ENCODE results near the gene CNIH2.
"Not testable (repeated sequence)": the region's sequence is repeated elsewhere in the genome, so short reads cannot be mapped to it uniquely, and the experiment has no call there.

CNIH2 gene

GRCh38 chr11:66315498-66315885 is 37.5 kb downstream of the CNIH2 start:
- DNase-seq (ENCODE audit: low spot score), result no peak

GRCh38 chr11:66315921-66316811 is 38.2 kb downstream of the CNIH2 start:
- DNase-seq (ENCODE audit: low spot score), result no peak

DNA sequence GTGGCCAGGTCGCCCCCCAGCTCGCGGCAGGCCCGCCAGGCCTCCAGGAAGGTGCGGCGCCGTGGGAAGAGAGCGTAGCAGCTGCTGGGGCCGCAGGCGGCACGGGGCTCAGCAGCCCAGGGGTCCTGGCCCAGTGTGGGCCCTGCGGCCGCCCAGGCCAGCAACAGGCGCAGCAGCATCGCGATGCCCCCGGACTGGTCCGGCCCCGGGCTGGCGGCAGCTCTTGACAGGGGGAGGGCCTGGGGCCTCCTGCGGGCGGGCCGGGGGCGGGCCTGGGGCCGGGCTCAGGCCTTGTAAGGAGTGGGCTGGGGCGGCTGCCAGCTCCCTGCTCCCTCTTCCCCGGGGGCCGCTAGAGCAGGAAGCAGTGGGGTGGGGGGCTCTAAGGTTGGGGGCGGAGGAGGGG is 38.9 kb downstream of the CNIH2 start, which contains the start of gene CD248:
CD248 (minus strand) TSS at position 196 of the 403 bp plus-strand sequence; CDS start at position 179, 17 bp downstream.
- no peak for DNase-seq (ENCODE audit: low spot score)

GRCh38 chr11:66317322-66317722 is 39.3 kb downstream of the CNIH2 start:
- DNase-seq (ENCODE audit: low spot score), result no peak

GRCh38 chr11:66317723-66318599 is 40.0 kb downstream of the CNIH2 start:
- no peak for DNase-seq (ENCODE audit: low spot score)

- DNase-seq (ENCODE audit: low spot score), result no peak
Measured at GRCh38 chr11:66318600-66318970, 40.6 kb downstream of the CNIH2 start.

DNA sequence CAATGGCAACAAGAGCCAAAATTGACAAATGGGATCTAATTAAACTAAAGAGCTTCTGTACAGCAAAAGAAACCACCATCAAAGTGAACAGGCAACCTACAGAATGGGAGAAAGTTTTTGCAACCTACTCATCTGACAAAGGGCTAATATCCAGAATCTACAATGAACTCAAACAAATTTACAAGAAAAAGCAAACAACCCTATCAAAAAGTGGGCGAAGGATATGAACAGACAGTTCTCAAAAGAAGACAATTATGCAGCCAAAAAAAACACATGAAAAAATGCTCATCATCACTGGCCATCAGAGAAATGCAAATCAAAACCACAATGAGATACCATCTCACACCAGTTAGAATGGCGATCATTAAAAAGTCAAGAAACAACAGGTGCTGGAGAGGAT is 42.3 kb downstream of the CNIH2 start:
- not testable (repeated sequence) for DNase-seq (ENCODE audit: low spot score)

DNA sequence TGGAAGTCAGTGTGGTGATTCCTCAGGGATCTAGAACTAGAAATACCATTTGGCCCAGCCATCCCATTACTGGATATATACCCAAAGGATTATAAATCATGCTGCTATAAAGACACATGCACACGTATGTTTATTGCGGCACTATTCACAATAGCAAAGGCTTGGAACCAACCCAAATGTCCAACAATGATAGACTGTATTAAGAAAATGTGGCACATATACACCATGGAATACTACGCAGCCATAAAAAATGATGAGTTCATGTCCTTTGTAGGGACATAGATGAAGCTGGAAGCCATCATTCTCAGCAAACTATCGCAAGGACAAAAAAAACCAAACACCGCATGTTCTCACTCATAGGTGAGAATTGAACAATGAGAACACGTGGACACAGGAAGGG is 42.8 kb downstream of the CNIH2 start:
- not testable (repeated sequence) for DNase-seq (ENCODE audit: low spot score)

- no peak for DNase-seq (ENCODE audit: low spot score)
Measured at GRCh38 chr11:66321606-66322005, 43.6 kb downstream of the CNIH2 start.

GRCh38 chr11:66322732-66323427 is 44.9 kb downstream of the CNIH2 start:
- no peak for DNase-seq (ENCODE audit: low spot score)

DNA sequence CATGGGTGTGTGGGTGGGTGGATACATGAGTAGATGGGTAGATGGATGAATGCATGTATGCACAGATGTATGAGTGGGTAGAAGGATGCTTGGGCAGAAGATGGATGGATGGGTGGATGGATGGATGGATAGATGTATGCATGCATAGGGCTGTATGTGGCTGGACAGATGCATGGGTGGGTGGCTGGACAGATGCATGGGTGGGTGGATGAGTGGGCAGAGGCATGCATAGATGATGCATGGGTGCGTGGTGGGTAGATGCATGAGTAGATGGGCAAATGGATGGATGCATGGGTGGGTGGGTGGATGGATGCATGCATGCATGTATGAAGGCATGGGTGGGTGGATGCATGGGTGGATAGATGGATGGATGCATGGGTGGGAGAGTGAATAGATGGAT is 45.7 kb downstream of the CNIH2 start:
- DNase-seq (ENCODE audit: low spot score), result no peak

GRCh38 chr11:66324664-66325063 is 46.7 kb downstream of the CNIH2 start:
- DNase-seq (ENCODE audit: low spot score), result no peak

- no peak for DNase-seq (ENCODE audit: low spot score)
Measured at GRCh38 chr11:66325263-66325671, 47.3 kb downstream of the CNIH2 start.

DNA sequence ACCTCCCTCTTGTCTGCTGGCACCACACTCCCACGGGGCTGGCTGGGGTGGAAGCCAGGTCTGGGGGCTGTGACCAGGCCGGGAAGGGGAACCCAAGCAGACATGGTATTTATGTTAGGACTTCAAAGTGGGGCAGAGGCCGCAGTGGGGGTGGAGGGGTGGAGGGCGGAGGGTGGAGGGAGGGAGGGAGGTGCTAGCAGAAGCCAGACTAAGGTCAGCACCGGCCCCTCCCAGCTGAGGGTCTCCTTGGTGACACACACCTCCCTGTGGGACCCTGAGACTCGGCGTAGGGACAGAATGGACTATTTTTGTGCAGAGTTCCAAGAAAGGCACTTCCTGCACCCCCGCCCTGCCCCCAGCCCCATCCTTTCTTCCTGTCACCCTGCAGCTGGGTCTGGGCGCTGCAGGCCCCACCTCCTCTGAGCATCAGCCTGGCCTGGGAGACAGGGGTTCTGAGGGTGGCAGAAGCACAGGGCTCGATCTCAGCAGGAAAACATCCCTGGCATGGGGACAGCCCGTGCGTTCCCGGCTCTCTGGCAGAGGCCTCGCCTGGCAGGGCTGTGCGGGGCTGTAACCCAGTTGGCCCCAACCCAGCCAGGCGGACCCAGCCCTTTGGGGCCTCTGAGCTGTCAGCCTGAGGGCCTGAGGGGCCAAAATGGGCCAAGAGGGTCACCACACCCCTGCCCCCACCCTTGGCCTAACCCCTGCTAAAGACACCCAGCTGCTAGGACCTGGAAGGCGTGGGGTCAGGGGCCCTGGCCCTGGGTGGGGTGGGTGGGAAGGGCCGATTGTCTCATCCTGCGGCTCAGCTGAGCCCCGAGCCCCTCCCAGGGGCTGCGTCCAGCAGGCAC is 48.5 kb downstream of the CNIH2 start:
- DNase-seq (ENCODE audit: low spot score), result no peak

DNA sequence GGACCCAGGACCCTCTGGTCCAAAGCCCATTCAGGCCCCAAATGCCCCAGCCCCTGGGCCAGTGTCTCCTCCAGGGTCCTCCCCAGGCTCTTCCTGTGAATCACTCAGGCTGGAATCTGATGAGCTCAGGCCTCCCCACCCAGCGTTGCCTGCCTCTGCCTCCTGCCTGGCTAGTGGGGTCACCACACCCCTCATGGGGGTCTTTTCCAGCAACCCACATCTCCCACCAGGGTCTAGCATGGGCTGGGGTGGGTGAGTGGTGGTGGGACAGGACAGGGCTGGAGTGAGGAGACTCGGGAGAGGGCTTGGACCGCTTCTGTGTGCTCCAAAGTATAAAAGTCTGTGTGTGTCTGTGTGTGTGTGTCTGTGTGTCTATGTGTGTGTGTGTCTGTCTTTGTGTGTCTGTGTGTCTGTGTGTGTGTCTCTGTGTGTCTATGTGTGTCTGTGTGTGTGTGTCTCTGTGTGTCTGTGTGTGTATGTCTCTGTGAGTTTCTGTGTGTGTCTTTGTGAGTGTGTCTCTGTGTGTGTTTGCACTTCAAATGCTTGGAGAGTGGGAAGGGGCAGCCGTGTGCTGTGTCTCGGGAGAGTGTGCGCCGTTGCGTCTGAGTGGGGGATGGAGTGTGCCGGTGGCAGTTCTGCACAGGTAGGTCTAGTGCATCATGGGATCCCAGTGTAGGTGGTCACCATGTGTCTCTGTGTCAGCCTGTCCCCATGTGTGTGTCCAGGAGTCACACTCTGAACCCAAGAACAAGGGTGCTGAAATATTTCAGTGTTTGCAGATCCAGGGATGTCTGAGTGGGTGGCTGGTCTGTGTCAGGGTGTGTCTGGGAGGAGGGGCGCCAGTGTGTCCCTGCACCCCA is 49.4 kb downstream of the CNIH2 start:
- DNase-seq (ENCODE audit: low spot score), result no peak

- no peak for DNase-seq (ENCODE audit: low spot score)
Measured at GRCh38 chr11:66328031-66328301, 50.0 kb downstream of the CNIH2 start.

- DNase-seq (ENCODE audit: low spot score), result peak; percentile 75
Measured at GRCh38 chr11:66328302-66329144, 50.5 kb downstream of the CNIH2 start.

GRCh38 chr11:66329165-66329673 is 51.2 kb downstream of the CNIH2 start:
- DNase-seq (ENCODE audit: low spot score), result no peak

DNA sequence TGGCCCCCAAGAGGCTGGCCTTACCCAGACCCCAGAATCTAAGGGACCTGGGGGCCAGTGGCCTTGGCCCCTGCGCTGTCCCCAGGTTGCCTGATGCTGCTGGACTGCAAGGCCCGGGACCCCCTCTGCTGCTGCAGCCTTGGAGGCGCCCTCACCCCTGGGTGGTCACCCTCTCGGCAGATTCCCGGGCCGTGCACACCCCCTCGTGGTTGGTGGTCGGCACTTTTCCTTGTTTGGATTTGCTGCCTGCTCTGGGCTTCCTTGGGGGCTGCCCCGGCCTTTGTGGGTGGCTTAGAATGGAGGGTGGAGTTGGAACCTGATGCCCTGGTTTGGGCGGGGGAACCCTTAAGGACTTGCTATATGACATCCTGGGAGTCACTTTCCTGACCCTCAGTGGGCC is 53.0 kb downstream of the CNIH2 start:
- DNase-seq (ENCODE audit: low spot score), result no peak
